PC-9 (cell line): ENCODE measurements around the gene XYLT2. TPM values are rescaled to one million over a fixed set of nuclear protein-coding genes. Genes with fewer than 3 reads are reported as not detected.

Experiments
- BruUV-seq: library from RNA; stranded (reverse); fragments of 400-500 nt; replicated peaks from 2 replicates; lab custom pipeline; 2021; lab: Mats Ljungman, UMichigan
- CTCF ChIA-PET: fragments of 300-600 bp; sonication (Branson Sonifier 250); formaldehyde crosslinking; loops from one replicate; lab custom pipeline; 2022; ENCODE audit warnings: antibody characterized with exemption; lab: Charles Lee
- POLR2A ChIA-PET: fragments of 300-600 bp; sonication (Branson Sonifier 250); formaldehyde crosslinking; loops from one replicate; lab custom pipeline; 2022; ENCODE audit warnings: antibody characterized with exemption; ENCODE audit not compliant: unreplicated experiment; lab: Charles Lee
- DNase-seq, 2 experiments: peaks; one replicate each; pipeline versions ENCODE4 v3.0.0 to v3.0.0-alpha.2; 2015 to 2022; ENCODE audit warnings: mixed read lengths in 1 of 2
- H2AFZ ChIP-seq: fragments of 200-600 bp; sonication (generic); 2 replicates; pipeline ENCODE4 v1.8.1; 2017; ENCODE audit warnings: antibody characterized with exemption
- H3F3A ChIP-seq: fragments of 200-600 bp; sonication (generic); 2 replicates; pipeline ENCODE4 v1.8.1; 2017; ENCODE audit warnings: antibody characterized with exemption, mild to moderate bottlenecking, low read depth; ENCODE audit not compliant: insufficient read depth
- H3K27ac ChIP-seq: fragments of 200-600 bp; sonication (generic); 2 replicates; pipeline ENCODE4 v1.6.1; 2016; ENCODE audit warnings: mixed run types
- H3K27me3 ChIP-seq: fragments of 200-600 bp; sonication (generic); 2 replicates; pipeline ENCODE4 v1.6.1; 2016; ENCODE audit warnings: low read depth, mixed run types; ENCODE audit not compliant: insufficient read depth
- H3K36me3 ChIP-seq: fragments of 200-600 bp; sonication (generic); 2 replicates; pipeline ENCODE4 v1.6.1; 2016; ENCODE audit warnings: low read depth, mixed run types
- H3K4me1 ChIP-seq: fragments of 200-600 bp; sonication (generic); replicated peaks from 2 replicates; pipeline ENCODE4 v1.6.1; 2016; ENCODE audit warnings: mixed run types; ENCODE audit not compliant: insufficient read depth
- H3K4me2 ChIP-seq: fragments of 200-600 bp; sonication (generic); 2 replicates; pipeline ENCODE4 v1.6.1; 2017; ENCODE audit warnings: mixed run types
- H3K4me3 ChIP-seq: fragments of 200-600 bp; sonication (generic); 2 replicates; pipeline ENCODE4 v1.6.1; 2016; ENCODE audit warnings: mixed run types
- H3K79me2 ChIP-seq: fragments of 200-600 bp; sonication (generic); 2 replicates; pipeline ENCODE4 v1.6.1; 2017; ENCODE audit warnings: low read depth, mixed run types
- H3K9me2 ChIP-seq: fragments of 200-600 bp; sonication (generic); 2 replicates; pipeline ENCODE4 v1.8.1; 2017; ENCODE audit warnings: mild to moderate bottlenecking; ENCODE audit not compliant: insufficient read depth
- H3K9me3 ChIP-seq: fragments of 200-600 bp; sonication (generic); 2 replicates; pipeline ENCODE4 v1.8.1; 2016; ENCODE audit warnings: low read depth; ENCODE audit not compliant: insufficient read depth
- H4K20me1 ChIP-seq: fragments of 200-600 bp; sonication (generic); 2 replicates; pipeline ENCODE4 v1.8.1; 2017; ENCODE audit not compliant: insufficient read depth
- EZH2 ChIP-seq: fragments of 200-600 bp; sonication (generic); IDR thresholded peaks from 2 replicates; pipeline ENCODE4 v1.8.0; 2017; ENCODE audit warnings: antibody characterized with exemption, low read depth
- intact Hi-C: fragments of 100-400 bp; cut with micrococcal nuclease; formaldehyde crosslinking; loops from one replicate; pipeline ENCODE4 v1.10.0; 2022; ENCODE audit not compliant: unreplicated experiment
- total RNA-seq: library from RNA; stranded (reverse); gene quantifications from 2 replicates; pipeline ENCODE4 v1.2.3, GENCODE V29; 2021
- TF ChIP-seq, protein P1 (sequence below): fragments of 200-600 bp; sonication (generic); conservative IDR thresholded peaks from 2 replicates; pipeline ENCODE4 v1.6.1; 2017; ENCODE audit warnings: mixed run types, antibody characterized with exemption, mild to moderate bottlenecking, moderate library complexity

The XYLT2 gene
- total RNA-seq, 1 experiment from 2014 or later, result 37.5 TPM

DNA sequence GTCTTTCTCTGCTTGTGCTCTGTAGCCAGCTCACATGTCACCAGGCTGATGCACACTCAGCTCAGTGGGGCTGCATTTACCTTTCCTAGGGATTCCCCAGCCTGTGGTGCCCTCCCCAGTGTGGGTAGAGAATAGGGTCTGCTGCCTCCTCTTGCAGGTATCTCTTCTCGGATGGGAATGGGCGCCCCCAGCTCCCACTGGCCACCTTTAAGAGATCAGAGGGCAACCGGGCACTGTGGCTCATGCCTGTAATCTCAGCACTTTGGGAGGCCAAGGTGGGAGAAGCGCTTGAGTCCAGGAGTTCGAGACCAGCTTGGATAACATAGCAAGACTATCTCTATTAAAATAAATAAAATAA lies 3.3 kb downstream of the XYLT2 start:
- ChIA-PET POLR2A (no interaction called here), CTCF (no interaction called here)
- Histone ChIP-seq H3K36me3 (no peaks in the 10 kb centered on the region), H3K27ac (no peak overlapping the region), H3K4me1 (0 out of 2 replicates have a peak, but pooled peaks cover 8% of the 10 kb centered on the region), H3F3A (peaks cover 20% of the 10 kb centered on the region; the same call in 1 of the 2 replicates), H4K20me1 (peaks cover 3% of the 10 kb centered on the region), H2AFZ (no peak overlapping the region), H3K4me2 (no peak overlapping the region), H3K4me3 (no peak overlapping the region), H3K79me2 (peaks cover 22% of the 10 kb centered on the region), H3K9me2 (no peaks in the 10 kb centered on the region), H3K27me3 (no peaks in the 10 kb centered on the region), H3K9me3 (no peaks in the 10 kb centered on the region)
- intact Hi-C loops, result no loop called here
- no peak for DNase-seq
- TF ChIP-seq EZH2, result no peak
- TF ChIP-seq, protein P1, sequence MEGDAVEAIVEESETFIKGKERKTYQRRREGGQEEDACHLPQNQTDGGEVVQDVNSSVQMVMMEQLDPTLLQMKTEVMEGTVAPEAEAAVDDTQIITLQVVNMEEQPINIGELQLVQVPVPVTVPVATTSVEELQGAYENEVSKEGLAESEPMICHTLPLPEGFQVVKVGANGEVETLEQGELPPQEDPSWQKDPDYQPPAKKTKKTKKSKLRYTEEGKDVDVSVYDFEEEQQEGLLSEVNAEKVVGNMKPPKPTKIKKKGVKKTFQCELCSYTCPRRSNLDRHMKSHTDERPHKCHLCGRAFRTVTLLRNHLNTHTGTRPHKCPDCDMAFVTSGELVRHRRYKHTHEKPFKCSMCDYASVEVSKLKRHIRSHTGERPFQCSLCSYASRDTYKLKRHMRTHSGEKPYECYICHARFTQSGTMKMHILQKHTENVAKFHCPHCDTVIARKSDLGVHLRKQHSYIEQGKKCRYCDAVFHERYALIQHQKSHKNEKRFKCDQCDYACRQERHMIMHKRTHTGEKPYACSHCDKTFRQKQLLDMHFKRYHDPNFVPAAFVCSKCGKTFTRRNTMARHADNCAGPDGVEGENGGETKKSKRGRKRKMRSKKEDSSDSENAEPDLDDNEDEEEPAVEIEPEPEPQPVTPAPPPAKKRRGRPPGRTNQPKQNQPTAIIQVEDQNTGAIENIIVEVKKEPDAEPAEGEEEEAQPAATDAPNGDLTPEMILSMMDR, result no peak
- BruUV-seq, result no TSS peak

DNA sequence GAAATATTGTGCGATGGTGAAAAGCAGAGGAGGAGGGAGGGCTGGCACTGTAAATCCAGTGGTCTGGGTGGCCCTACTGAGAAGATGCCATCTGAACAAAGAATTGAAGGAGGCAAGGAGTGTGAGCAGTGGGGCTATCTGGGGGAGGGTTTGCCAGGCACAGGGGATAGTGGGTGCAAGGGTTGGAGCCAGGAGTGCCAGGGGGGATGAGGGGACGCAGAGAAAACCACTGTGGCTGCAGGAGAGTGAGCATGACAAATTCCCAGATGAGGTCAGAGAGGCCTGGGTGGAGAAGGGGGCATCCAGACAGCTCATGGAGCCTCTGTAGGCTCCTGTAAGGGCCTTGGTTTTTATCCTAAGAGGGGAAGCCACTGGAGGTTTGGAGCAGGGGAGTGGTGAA lies 4.8 kb downstream of the XYLT2 start:
- Histone ChIP-seq H3K27ac (no peak overlapping the region), H4K20me1 (peaks cover 3% of the 10 kb centered on the region), H2AFZ (no peak overlapping the region), H3K9me3 (no peaks in the 10 kb centered on the region), H3K79me2 (peaks cover 22% of the 10 kb centered on the region), H3K4me1 (0 out of 2 replicates have a peak, but pooled peaks cover 4% of the 10 kb centered on the region), H3K4me3 (no peak overlapping the region), H3K27me3 (no peaks in the 10 kb centered on the region), H3F3A (peaks cover 14% of the 10 kb centered on the region; the same call in 1 of the 2 replicates), H3K36me3 (0 out of 2 replicates have a peak, but pooled peaks cover 5% of the 10 kb centered on the region), H3K9me2 (no peaks in the 10 kb centered on the region), H3K4me2 (no peak overlapping the region)
- no TSS peak for BruUV-seq
- TF ChIP-seq, protein P1, result no peak
- no peak for TF ChIP-seq EZH2
- POLR2A ChIA-PET, result no interaction called here
- DNase-seq, result no peak
- intact Hi-C loops, result no loop called here
- CTCF ChIA-PET, result interaction anchor here (0.5 kb wide), 1 partner anchor 54 kb away, joined by 3 read pairs; no protein-coding TSS in a partner anchor

DNA sequence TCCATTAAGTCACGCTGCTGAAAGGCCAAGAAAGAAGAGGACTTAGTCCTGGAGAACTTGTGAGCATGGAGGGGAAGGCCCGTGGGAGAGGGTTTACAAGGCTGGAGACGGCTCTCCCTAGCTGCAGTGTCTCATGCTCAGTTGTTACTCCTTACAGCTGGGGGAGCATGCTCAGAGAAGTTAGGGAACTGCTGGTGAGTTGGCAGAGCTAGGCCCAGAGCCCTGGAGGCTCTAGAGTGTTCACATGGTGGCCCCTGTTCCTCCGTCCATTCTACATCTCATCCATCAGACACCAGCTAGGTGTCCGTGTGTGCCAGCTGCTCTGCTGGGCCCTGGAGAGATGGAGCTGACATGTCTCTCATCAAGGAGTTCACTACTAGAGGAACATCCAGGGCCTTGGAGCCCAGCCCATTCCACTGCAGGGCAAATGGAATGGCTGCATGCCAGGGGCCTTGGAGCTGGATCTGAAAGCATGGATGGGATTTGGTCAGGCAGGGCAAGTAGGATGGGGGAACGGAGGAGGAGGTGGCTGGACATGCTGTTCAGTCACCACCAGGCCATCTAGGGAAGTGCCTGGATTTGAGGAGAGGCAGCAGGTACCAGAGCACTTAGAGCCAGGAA lies 6.3 kb downstream of the XYLT2 start:
- peaks cover 3% of the 10 kb centered on the region for H4K20me1 ChIP-seq
- TF ChIP-seq, protein P1, result no peak
- DNase-seq, result no peak
- H3K9me3 ChIP-seq, result no peaks in the 10 kb centered on the region
- H3K4me2 ChIP-seq, result no peak overlapping the region
- H3K36me3 ChIP-seq, result 0 out of 2 replicates have a peak, but pooled peaks cover 7% of the 10 kb centered on the region
- H3K27me3 ChIP-seq, result no peaks in the 10 kb centered on the region
- H3F3A ChIP-seq, result peaks cover 13% of the 10 kb centered on the region; the same call in 1 of the 2 replicates
- ChIA-PET CTCF (no interaction called here), POLR2A (no interaction called here)
- no peak overlapping the region for H2AFZ ChIP-seq
- no peaks in the 10 kb centered on the region for H3K9me2 ChIP-seq
- H3K4me1 ChIP-seq, result 0 out of 2 replicates have a peak, but pooled peaks cover under 1% of the 10 kb centered on the region
- H3K4me3 ChIP-seq, result no peak overlapping the region
- intact Hi-C loops, result no loop called here
- no TSS peak for BruUV-seq
- H3K79me2 ChIP-seq, result peaks cover 13% of the 10 kb centered on the region
- no peak overlapping the region for H3K27ac ChIP-seq
